ENCODE data around the gene FIS1.

GRCh38 chr7:101245147-101245668 is 327 bp upstream of the FIS1 start:
- TF ChIP-seq CTCF (IDR thresholded peaks at IDR 0.05; ENCODE audit: low read depth, low read length, poor library complexity, severe bottlenecking) (no peak), EZH2phosphoT487 (IDR thresholded peaks at IDR 0.05; ENCODE audit: borderline replicate concordance, low read length) (no peak)
